Fibroblast of mammary gland (primary cell): ENCODE data around the gene SLC6A8.
A peak's percentile ranks its signal among the peaks of the same experiment; 100 is the strongest.
"Not testable (repeated sequence)": the region's sequence is repeated elsewhere in the genome, so short reads cannot be mapped to it uniquely, and the experiment has no call there.

ENCODE experiments used
- DNase-seq: peaks from one replicate; pipeline ENCODE4 v3.0.0-alpha.2; 2010; ENCODE audit warnings: low read depth
- H3K4me3 ChIP-seq: 2 replicates; pipeline ENCODE4 v1.5.1; 2011; ENCODE audit warnings: low read depth, mild to moderate bottlenecking, low read length, moderate library complexity; ENCODE audit not compliant: control insufficient read depth
- CTCF ChIP-seq: conservative IDR thresholded peaks from 2 replicates; pipeline ENCODE4 v1.5.1; 2011; ENCODE audit warnings: low read depth, low read length, inconsistent platforms; ENCODE audit not compliant: control insufficient read depth, insufficient read depth

The SLC6A8 gene

GRCh38 chrX:153725832-153726285 is 38.1 kb downstream of the SLC6A8 start:
- H3K4me3 ChIP-seq: no peak overlapping the region
- DNase-seq: no peak
- no peak for TF ChIP-seq CTCF

- no peak for TF ChIP-seq CTCF
- DNase-seq: peak; percentile 64
- no peak overlapping the region for H3K4me3 ChIP-seq
Observed at GRCh38 chrX:153726286-153727122, 38.8 kb downstream of the SLC6A8 start.

- no peak for TF ChIP-seq CTCF
- H3K4me3 ChIP-seq: no peak overlapping the region
- DNase-seq: no peak
Observed at GRCh38 chrX:153727123-153727931, 39.6 kb downstream of the SLC6A8 start.

GRCh38 chrX:153728095-153728494 is 40.4 kb downstream of the SLC6A8 start:
- no peak for TF ChIP-seq CTCF
- DNase-seq: no peak

GRCh38 chrX:153728951-153729631 is 41.4 kb downstream of the SLC6A8 start:
- no peak overlapping the region for H3K4me3 ChIP-seq
- TF ChIP-seq CTCF: no peak
- no peak for DNase-seq

More at GRCh38 chrX:153728095-153728494, 40.4 kb downstream of the SLC6A8 start:
- H3K4me3 ChIP-seq: no peak overlapping the region

GRCh38 chrX:153730115-153730514 is 42.4 kb downstream of the SLC6A8 start:
- H3K4me3 ChIP-seq, DNase-seq: not testable (repeated sequence)
